Activated CD4-positive, CD25-positive, alpha-beta regulatory T cell treated with anti-CD3 and anti-CD28 coated beads, Interleukin-2, amount 50 U/mL, for 16 hours (primary cell): ENCODE data around the gene ARGLU1.

Source experiments
- DNase-seq: peaks from one replicate; pipeline ENCODE4 v3.0.0-alpha.2; 2020; ENCODE audit warnings: low read depth, low spot score

Gene ARGLU1

GRCh38 chr13:106499896-106500295 lies 68.0 kb downstream of the ARGLU1 start:
- DNase-seq: no peak

- no peak for DNase-seq
These were observed 68.8 kb downstream of the ARGLU1 start for GRCh38 chr13:106499113-106499512.

GRCh38 chr13:106498571-106498970 lies 69.4 kb downstream of the ARGLU1 start:
- DNase-seq: no peak

GRCh38 chr13:106498158-106498557 lies 69.8 kb downstream of the ARGLU1 start:
- DNase-seq: no peak

- DNase-seq: no peak
These were observed 70.9 kb downstream of the ARGLU1 start for GRCh38 chr13:106497079-106497478.

GRCh38 chr13:106496072-106496997 lies 71.6 kb downstream of the ARGLU1 start:
- DNase-seq: no peak

GRCh38 chr13:106494936-106495335 lies 73.0 kb downstream of the ARGLU1 start:
- no peak for DNase-seq

- DNase-seq: no peak
These were observed 73.4 kb downstream of the ARGLU1 start for GRCh38 chr13:106494506-106494905.

- DNase-seq: no peak
These were observed 74.3 kb downstream of the ARGLU1 start for GRCh38 chr13:106493533-106494220.

- DNase-seq: no peak
These were observed 75.1 kb downstream of the ARGLU1 start for GRCh38 chr13:106492588-106493475.

- no peak for DNase-seq
These were observed 75.9 kb downstream of the ARGLU1 start for GRCh38 chr13:106491928-106492587.
